GM18907 (cell line): ENCODE data around the gene ITIH6.

ENCODE experiments used
- ATAC-seq: cut with Tn5 transposase; IDR thresholded peaks from one replicate; pipeline ENCODE4 v1.9.1; 2021; ENCODE audit warnings: mild to moderate bottlenecking, moderate library complexity; ENCODE audit not compliant: unreplicated experiment

ITIH6 gene

GRCh38 chrX:54715621-54716020 is 82.4 kb downstream of the ITIH6 start:
- ATAC-seq, result no peak

- no peak for ATAC-seq
These were observed 83.6 kb downstream of the ITIH6 start for GRCh38 chrX:54714424-54714823.

GRCh38 chrX:54711735-54712134 is 86.3 kb downstream of the ITIH6 start:
- no peak for ATAC-seq

GRCh38 chrX:54710920-54711319 is 87.1 kb downstream of the ITIH6 start:
- ATAC-seq, result no peak

- ATAC-seq, result no peak
These were observed 89.7 kb downstream of the ITIH6 start for GRCh38 chrX:54708404-54708803.
